WI38 (cell line): Measurements from ENCODE around the gene AAGAB.
"Not testable (repeated sequence)": the region's sequence is repeated elsewhere in the genome, so short reads cannot be mapped to it uniquely, and the experiment has no call there.

Source experiments
- H3K4me3 ChIP-seq: 2 replicates; pipeline ENCODE4 v1.5.1; 2011; ENCODE audit warnings: low read depth, mild to moderate bottlenecking, control low read depth, low read length
- CTCF ChIP-seq: IDR thresholded peaks from 2 replicates; pipeline ENCODE4 v1.5.1; 2012; ENCODE audit warnings: low read depth, mild to moderate bottlenecking, control low read depth, low read length

Gene AAGAB

GRCh38 chr15:67259806-67260205 lies 5.3 kb upstream of the AAGAB start:
- no peak for TF ChIP-seq CTCF
- no peak overlapping the region for H3K4me3 ChIP-seq

GRCh38 chr15:67259379-67259778 lies 4.9 kb upstream of the AAGAB start:
- H3K4me3 ChIP-seq, result no peak overlapping the region
- no peak for TF ChIP-seq CTCF

DNA sequence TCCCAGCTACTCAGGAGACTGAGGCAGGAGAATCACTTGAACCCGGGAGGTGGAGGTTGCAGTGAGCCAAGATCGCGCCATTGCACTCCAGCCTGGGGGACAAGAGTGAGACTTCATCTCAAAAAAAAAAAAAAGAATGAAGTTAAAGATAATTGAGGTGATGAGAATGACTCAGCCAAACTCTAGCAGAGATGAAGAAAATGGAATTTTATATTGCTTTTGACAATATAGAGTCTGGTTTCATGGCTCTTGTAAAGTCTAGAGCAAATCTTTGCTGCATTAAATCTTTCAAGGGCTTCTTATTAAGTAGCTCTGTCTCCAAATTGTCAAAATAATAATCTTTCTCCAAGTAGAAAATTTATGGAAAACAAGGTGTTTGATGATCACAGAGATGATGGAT lies 4.0 kb upstream of the AAGAB start:
- H3K4me3 ChIP-seq, result not testable (repeated sequence)

DNA sequence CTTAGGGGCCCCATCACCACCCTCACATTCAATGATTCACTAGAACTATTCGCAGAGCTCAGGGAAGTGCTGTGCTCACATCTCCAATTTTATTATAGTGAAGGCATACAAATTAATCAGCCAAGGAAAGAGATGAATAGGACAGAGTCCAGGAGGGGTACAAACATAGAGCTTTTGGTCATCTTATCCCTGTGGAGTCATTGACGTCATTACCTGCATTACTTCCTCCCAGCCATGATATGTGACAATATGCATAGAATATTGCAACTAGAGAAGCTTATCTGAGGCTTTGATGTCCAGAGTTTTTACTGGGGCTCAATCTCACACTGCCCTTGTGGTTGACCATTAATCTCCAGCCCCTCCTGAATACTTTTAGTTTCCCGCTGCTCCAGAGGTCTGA lies 1.6 kb upstream of the AAGAB start:
- TF ChIP-seq CTCF, result no peak
- H3K4me3 ChIP-seq, result no peak overlapping the region

GRCh38 chr15:67253549-67254237 lies 768 bp downstream of the AAGAB start:
- H3K4me3 ChIP-seq, result peak overlapping the region; percentile 94
- TF ChIP-seq CTCF, result no peak

- H3K4me3 ChIP-seq, result peak overlapping the region; percentile 94
- TF ChIP-seq CTCF, result no peak
These were observed 1.4 kb downstream of the AAGAB start for GRCh38 chr15:67253101-67253500.

DNA sequence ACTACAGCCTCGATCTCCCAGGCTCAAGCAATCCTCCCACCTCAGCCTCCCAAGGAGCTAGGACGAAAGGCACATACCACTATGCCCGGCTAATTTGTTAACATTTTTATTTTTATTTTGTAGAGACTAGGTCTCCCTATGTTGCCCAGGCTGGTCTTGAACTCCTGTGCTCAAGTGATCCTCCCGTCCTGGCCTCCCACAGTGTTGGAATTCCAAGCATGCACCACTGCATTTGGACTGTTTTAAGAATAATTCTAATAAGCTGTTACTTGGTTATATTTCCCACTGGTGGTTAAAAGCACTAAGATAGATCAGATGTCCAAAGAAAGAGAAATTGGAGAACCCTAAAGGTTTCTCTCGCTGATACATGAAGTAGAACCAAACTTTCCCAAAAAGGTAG lies 3.1 kb downstream of the AAGAB start:
- no peak overlapping the region for H3K4me3 ChIP-seq
- no peak for TF ChIP-seq CTCF

DNA sequence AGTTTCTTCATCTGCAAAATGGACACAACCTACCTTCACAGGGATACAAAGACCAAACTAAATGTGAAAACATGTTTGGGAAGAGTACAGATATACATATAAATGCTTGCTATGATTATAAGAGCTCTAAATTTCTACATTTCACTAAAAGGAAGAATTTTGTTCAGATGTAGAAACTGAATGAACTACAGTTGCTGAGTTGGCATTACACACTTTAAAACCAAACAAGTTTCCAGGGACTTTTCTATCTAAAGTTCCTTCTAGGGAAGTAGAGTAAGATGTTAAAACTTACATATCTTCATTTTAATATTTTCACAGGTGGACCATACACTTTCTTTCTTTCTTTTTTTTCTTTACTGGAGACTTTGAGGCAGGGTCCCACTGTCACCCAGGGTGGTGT lies 4.6 kb downstream of the AAGAB start:
- no peak for TF ChIP-seq CTCF
- no peak overlapping the region for H3K4me3 ChIP-seq
